Uterus (tissue), 2 donors: ENCODE measurements around the gene AGL.

Source experiments
- CTCF ChIP-seq, 4 experiments: fragments of 200-600 bp in 2 of 4; fragments of 450-650 bp in 2 of 4; sonication (generic) in 2 of 4; IDR thresholded peaks; one replicate each; pipeline ENCODE4 v1.5.1; 2016 to 2019; ENCODE audit warnings: antibody characterized with exemption in 4 of 4, mild to moderate bottlenecking in 2 of 4, moderate library complexity in 1 of 4
- POLR2A ChIP-seq, 2 donors: fragments of 450-650 bp; IDR thresholded peaks; one replicate each; pipeline ENCODE4 v1.6.1; 2016; ENCODE audit warnings: antibody characterized with exemption in 2 of 2, mild to moderate bottlenecking in 1 of 2, moderate library complexity in 1 of 2

GRCh38 chr1:99944192-99944591 is 94.0 kb downstream of the AGL start:
- TF ChIP-seq POLR2A (IDR thresholded peaks at IDR 0.05) (no peak), CTCF (IDR thresholded peaks at IDR 0.05) (no peak)
